ENCODE measurements around the gene TFIP11.

TFIP11 gene

DNA sequence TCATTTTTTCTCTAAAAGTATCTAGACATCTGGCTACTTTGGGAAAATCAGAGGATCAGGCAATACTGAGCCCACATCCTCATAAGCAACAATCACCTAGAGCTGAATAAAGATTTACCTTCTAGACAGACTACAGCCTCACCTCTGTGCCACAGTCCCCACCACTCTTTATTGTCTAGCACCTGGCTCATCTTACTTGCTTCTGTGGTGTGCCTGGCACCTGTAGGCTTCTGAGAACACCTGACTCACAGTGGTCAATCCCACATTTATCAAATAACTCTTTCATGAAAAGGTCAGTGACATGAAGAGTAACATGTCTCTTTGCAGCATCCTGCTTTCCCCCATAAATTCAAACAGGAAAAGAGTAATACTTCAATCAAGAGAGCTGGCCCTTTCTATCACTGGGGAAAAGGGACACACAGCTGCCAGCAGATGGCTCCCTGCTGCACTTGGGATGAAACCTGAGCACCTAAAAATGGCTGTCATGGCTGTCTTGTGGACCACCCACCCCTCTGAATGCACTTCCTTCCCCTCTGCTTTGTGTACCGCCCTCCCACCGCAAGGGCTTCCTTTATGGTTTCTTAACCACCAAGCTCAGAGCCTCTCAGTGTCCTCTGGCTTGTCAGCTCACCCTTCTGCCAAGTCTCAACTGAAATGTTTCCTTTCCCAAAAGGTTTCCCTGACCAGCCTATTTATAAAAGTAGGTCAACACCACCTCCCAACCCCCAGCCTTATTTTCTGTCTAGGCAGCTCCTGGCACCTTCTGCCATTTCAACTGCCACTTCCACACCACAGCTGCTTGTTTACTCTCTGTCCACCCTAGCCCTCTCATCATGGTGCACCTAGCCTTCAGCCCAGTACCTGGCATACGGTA, 9.3 kb downstream of the TFIP11 start:
- DNase-seq, result no peak

DNA sequence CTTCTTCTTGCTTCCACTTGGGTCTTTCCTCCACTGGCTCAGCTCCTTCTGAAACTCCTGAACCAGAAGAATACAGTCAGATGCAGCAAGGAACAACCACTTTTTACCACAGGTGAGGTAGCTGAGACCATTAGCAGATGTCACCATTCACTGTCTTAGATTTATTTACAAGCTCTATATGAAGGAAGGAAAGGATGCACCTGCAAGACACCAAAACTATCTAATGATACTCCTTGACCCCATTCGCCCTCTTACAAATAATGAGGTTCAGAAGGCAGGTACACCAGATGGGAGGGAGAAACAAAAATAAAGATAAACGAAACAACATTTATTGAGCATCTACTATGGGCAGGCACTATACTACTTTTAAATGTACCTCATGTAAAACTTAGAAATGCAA, 10.3 kb downstream of the TFIP11 start:
- DNase-seq, result no peak

DNA sequence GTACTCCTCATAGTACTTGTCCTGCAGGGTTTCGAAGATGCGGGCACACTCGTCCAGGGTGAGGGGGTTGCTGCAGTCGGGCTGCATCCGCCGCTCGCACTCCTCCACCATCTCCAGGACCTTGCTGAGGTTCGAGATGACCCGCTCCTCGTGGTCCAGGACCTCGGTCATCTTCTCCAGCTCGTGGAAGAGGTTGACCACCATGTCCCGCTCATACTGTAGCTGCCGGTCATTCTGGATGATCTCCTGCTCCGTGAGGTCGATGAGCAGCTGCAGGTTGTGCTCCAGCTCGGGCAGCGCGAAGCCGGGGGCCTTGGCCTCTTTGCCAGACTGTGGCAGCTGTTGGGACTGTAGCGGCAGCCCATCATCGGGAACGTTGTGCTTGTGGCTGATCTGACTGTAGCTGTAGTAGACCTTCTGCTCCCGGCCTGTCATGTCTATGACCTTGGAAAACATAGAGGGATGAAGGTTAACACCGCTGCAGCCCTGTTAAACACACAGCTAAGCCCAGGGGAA, 13.0 kb downstream of the TFIP11 start:
- DNase-seq, result no peak

DNA sequence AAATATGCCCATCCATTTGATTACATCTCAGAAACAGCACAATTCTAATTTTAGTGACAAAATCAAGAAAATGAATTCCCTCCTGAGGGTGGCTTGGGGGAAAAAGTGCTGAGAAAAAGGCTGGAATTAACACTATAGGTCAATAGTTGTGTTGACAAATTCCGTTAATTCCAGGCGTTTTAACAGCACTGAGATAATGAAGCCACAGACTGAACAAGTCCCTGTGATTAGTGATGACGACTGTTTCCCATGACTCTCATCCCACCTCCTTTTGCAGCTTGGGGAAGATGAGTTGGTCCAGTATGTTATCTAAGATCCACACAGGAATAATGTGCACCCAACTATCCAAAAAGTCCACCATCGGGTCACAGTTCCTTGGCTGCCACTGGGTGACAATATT, 15.8 kb downstream of the TFIP11 start:
- DNase-seq, result no peak

DNA sequence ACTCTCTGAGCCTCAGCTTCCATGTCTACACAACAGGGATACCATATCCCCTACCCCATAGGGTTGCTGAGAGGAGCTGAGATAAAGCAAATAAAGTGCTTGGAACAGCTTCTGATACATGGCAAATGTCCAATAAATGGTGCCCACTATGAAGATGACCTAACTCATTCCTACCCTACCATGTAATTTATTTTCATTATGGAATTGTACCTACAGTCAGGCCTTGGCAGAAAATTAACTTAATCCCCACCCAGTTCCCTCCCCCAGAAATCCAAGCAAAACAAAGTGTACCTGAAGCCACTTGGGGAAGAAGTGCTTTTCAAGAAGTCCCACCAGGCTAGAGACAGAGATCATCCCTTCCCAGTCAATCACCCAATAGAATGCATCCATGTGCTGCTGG, 17.8 kb downstream of the TFIP11 start:
- no peak for DNase-seq

DNA sequence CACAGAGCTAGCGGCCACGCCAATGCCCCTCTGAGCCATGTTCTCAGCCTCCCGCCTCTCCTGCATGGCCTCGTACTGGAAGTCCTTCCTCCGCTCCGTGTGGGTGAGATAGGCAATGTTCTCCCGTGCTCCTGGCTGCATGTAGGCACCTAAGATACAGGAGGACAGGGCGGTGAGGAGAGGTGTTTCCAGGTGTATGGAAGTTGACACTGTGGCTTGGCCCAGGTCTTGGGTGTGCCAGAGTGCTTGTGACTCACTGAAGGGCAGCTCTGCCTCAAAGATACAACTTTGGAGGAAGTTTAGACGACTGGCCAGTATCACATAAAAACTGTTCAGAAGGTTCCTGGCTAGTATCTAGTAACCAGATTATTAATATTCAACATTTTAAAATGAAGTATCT, 20.1 kb downstream of the TFIP11 start:
- no peak for DNase-seq

DNA sequence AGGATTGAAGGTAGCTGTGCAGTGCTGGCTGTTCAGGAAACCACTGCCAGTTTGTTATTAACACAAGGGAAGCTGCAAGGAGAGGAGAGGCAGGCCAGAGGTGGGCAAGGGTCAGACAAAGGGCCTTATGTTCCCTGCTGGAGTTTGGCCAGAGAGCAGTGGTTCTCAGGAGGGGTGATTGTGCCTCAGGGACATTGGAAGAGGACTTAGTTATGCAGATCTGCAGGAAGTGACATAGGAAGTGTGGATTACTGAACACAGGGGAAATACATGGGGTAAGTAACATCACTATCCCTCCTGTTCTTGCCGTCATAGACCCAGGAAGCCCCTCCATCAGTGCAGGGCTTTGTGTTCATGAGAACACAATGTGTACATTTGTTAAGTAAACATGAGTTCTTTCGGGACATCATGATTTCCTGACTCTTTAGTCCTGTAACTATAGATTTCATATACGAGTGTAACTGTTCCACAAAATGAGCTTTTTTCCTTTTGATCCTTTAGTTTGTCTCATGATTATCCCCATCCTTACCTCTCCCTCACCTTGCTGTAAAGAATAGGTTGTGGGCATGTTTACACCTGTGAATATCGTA, 22.7 kb downstream of the TFIP11 start:
- no peak for DNase-seq

DNA sequence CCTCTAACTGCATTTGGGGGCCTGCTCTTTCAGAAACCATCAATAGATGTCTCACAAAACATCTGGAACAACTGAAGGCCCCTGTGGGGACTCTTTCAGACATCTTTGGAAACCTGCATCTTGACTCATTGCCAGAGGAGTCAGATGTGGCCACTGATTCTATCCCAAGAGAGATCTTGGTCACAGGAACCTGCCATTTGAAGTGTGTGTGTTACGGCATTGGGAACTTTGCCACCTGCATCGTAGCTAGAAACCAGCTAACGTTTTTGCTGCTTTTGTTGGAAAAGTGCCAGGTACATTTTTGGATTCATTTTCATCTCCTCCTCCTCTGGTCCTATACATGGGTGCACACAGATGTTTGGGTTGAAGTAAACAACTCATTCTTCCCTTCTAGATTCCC, 24.3 kb downstream of the TFIP11 start:
- no peak for DNase-seq

DNA sequence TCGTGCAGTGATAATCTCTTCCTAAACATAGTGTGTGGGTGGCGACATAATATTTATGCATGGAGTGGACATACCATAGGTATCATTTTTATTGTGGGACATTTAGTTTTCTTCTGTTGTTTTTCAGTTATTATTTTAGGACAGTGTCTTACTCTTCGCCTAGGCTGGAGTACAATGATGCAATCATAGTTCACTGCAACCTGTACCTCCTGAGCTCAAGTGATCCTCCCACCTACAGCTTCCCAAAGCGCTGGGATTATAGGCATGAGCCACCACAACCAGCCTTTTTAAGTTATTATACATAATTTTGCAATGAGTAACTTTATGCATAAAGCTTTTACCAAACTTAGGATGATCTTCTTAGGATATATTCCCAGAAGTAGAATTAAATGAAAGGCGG, 25.9 kb downstream of the TFIP11 start:
- DNase-seq, result no peak

DNA sequence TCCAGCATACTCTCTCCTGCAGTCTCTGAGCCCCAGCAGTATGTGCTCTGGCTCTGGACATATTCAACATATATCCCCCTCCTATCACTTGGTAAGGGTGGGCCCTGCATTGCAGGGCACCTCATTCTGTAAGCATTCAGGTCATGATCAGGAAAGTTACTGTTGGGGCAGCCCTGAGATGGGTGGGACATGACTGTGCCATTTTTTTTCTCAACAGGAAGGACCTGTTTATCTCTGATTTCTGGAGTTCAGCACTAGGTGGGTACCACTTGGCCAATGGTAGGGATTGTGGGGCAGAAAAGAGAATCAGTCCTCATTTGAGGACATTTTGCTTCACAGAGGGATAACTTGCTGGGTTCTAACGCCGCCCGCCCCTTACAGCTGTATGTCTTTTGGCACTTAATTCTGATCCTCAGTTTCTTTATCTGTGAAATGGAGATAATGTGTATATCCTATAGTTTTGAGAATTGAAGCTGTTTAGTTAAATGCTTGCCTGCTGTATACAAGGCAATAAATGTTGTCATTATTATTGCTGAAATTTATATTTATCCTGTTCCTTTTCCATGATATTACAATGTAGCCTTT, 26.4 kb downstream of the TFIP11 start:
- no peak for DNase-seq

DNA sequence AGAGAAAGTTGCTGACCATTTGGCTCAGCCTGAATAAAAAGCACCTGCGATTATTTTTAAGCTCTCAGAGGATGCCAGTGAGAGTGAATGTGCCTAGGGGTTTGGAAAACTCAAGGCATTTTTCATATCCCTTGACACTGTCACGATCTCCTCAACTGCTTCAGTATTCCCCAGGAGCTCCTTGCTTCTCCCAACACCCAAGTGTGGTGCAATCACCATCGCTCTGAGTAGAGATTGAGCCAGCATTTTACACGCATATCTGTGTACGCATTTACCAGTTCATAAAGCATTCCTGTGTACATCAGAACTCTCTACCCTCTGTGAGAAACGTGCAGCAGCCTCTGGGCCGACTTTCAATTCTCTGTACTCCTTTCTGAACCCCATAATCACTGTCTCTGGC, 27.3 kb downstream of the TFIP11 start:
- DNase-seq, result no peak

DNA sequence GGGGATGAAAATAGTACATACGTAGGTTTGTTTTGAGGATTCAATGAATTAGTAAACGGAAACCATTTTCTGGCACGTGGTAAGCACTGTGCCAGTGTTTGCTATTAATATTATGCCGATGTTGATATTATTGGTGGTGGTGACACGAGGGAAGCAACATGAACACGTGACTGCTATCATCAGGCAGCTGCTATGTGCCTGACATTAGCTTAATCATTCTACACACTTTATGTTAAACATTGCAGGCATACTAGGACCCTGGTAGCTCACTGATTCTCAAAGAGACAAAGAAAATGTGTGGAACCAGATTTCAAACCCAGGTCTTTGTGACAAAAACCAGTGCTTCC, 27.9 kb downstream of the TFIP11 start:
- DNase-seq, result no peak

DNA sequence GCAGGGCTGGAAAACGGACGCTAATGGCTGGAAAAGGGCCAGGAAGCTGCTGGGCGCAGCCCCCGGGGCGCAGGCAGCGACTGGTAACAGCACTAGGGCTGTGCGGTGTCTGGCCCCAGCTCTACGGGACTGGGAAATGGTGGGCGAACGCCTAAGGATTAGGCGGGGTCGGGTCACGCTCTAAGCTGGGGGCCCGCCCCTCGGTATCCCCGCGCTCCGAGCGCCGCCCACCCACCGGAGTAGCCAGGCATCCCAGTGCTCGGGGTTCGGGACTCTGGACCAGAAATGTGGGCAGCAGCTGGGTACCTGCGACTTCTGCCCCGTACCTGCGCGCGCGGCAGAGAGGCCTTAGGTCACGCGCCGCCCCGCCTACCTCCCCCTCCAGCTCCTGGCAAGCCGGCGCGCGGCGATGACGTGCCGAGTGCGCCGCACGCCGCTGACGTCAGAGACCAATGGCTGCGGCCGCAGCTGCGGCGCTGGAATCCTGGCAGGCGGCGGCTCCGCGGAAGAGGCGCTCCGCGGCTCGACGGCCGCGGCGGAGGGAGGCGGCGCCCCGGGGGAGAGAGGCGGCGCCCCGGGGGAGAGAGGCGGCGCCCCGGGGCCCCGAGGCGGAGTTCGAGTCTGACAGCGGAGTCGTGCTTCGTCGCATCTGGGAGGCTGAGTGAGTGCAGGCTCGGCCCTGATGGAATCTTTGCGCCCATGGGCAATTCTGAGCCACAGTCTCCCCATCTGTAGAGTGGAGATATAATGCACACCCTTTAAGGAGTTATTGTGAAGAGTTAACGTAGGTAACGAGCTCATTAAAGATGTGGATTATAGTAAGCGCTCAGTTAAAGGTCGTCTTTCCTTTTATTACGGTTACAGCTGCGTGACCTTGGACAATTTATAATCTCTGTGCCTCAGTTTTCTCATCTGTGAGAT, 28.6 kb downstream of the TFIP11 start, which contains the start of the genes HPS4 and SRRD:
TSS of gene HPS4 (minus strand) at position 345 of the 921 bp plus-strand sequence. CDS start 2,021 bp downstream, outside the sequence.
TSS of gene SRRD (plus strand) at position 439 of the 921 bp plus-strand sequence. CDS start at position 453, 14 bp downstream.
- DNase-seq, result peak; percentile 69

DNA sequence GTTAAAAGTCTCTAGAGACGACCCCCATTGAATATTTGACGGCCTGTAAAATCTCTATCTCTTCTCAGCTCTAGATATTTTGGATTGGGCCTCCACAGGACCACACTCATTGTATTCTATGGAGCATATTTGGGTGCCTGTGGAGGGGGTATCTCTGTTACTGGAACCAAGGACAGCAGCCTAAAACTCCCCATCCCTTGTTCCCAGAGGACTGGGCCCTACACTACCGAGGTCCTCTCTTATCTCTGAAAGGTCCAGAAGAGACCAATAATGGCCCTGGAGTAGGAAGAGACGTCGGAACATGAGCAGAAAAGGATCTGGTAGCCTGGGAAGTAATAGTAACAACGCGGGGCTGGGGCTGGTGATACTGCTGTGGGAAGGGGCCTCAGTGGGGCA, 29.2 kb downstream of the TFIP11 start:
- DNase-seq, result no peak

DNA sequence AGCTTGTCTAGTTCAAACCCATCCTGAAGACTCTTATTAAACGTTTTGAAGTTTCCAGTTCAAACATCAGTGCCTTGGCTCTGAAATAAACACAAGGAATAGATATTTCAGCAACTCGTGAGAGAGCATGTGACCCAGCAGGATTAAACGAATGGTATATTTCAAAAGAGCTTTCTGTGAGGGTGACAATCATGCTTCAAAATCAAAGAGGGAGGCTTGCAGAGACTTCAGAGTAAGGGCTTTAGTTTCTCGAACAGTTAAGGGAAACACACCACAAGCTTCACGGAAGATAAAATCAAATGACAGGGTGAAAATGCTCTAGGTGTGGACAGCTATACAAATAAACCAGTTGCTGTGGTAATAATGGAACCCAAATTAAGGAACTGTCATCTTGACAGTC, 30.1 kb downstream of the TFIP11 start:
- DNase-seq, result no peak

DNA sequence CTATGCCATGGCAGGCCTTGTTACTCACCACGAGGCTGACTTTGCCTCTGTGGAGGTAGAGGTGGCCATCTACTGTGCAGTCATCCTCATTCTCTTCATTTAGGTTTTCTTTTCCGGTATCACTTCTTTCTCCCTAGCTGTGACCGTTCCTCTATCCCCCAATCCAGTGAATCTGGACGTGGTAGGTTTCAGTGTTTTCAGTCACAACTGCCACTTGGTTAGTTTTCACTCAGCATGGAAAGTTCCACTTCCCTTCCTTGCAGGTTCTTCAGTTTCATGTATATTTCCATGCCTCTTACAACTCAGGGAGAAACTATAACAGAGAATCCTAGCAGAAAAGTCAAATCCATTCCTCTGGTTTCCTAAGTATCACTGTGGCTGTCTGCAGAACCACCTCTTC, 30.6 kb downstream of the TFIP11 start:
- no peak for DNase-seq

DNA sequence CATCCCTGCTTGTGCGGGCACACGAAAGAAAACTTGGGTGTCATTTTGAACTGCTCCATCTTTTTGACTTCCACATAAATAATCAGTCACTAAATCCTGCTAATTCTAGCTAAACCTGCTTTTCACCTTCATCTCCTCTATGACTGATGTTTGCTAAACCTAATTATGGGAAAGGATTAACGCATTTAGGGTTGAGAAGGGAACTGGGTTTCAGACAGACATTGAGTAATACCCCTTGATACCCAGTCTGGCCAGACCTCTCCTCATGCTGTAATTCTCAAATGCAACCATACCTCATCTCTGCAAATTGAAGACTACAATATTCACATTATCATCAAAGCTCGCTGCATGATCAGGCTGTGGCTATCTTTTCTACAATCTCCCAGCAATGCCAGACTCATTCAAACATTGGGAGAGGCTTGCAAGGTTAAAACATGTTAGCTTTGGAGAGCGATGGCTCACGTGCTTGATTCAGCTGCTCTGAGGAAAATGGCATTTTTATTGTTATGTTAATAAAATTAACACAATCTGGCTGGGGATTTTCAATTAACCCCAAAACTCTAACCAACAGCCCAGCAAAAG, 31.1 kb downstream of the TFIP11 start:
- DNase-seq, result no peak

DNA sequence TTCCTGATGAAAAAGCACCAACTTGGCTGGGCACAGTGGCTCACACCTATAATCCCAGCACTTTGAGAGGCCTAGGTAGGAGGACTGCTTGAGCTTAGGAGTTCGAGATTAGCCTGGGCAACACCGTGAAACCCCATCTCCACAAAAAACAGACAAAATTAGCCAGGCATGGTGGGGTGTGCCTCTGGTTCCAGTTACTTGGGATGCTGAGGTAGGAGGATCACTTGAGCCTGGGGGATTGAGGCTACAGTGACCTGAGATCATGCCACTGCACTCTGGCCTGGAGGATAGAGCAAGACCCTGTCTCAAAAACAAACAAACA, 31.7 kb downstream of the TFIP11 start:
- DNase-seq, result no peak

DNA sequence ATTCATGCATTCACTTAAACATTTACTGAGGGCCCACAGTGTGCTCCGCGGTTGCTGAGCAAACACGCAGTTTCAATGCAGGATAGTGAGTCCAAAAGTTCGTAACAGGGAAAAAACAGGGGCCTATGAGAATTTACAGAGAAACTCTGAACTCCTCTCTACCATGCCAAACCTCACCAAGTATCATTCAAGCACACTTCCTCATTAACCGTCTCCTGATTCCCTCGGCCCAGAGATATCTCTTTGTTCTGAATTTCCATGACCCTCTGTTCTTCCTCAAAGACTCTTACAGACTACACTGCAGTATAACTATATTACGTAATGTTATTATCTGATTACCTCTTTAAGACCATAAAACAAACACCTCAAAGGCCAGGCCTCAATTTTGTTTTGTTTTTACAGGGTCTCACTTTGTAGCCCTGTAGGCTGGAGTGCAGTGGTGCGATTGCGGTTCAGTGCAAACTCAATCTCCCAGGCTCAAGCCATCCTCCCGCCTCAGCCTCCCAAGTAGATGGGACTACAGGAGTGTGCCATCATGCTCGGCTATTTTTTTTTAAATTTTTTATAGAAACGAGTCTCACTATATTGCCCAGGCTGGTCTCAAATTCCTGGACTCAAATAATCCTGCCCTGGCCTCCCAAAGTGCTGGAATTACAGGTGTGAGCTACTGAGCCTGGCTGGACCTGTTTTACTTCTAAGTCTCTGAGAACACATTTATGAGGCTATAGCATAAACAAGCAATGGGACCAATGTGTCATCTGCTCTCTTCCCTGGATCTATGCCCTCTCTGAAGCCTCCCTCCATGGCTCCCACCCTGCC, 32.3 kb downstream of the TFIP11 start:
- DNase-seq, result no peak

DNA sequence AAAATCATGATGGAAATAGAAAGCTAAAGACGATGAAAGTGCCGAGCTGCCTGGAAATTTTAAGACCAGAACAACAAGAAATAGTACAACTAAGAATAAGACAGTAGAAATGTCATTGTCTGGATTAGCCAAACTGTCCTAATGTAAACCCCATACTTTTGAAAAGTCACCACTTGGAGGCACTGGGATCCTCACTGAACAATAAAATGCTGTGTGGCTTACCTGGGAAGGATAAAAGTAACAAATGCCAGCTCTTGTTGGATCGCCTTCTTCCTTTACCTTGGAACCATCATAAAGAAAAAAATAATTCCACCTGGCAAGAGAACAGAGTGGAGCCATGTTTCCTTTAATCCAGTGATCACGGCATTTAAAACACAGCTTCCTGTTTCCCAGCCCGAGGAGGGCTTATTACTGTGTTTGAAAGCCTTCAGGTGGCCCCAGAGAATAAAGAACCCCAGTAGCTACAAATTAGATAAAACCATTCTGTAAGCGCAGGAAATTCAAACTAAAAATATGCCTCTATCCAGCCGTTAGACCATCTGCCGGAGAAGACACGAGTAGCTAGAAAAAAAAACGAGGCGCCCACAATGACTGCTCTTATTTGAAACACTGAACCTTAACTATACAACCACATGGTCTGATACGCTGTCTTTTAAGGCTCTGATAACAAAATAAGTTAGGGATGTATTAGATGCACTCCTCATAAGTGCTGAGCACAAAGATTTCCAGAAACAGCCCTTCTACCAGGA, 33.1 kb downstream of the TFIP11 start:
- no peak for DNase-seq

DNA sequence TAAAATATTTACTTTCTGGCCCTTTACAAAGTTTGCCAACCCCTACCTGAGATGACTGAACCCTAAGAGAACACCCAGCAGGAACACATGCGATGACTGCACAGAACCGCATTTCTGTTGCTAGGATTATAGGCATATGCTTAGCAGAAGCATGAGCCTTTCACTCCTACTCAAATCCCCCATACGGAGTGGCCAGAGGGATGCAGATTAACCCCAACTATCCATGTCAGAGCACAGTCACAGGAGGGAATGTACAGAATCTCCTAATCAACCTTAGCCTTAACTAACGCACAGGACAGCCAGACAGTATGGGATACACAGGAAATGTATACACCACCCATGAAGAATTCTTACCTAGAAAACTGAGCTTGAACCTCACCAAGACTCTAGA, 34.9 kb downstream of the TFIP11 start:
- no peak for DNase-seq
